ENCODE data around the gene LPAR2.

LPAR2 gene

GRCh38 chr19:19651076-19651475, 23.1 kb upstream of the LPAR2 start:
- Histone ChIP-seq H3K4me3 (ENCODE audit: insufficient read length, low read depth) (no peak overlapping the region), H3K9me3 (ENCODE audit: insufficient read depth, low read length) (no peaks in the 10 kb centered on the region), H3K9ac (ENCODE audit: insufficient read length, low read depth) (no peak overlapping the region), H3K36me3 (ENCODE audit: insufficient read depth, insufficient read length, low read length) (peaks cover 96% of the 10 kb centered on the region), H3K27me3 (ENCODE audit: insufficient read depth, insufficient read length) (no peaks in the 10 kb centered on the region), H3K4me1 (ENCODE audit: insufficient read depth, insufficient read length) (no peaks in the 10 kb centered on the region)
- DNase-seq (ENCODE audit: low read depth, low spot score): no peak
- TF ChIP-seq SUZ12 (IDR thresholded peaks at IDR 0.05; ENCODE audit: extremely low read depth, insufficient read depth, insufficient read length) (no peak), YY1 (IDR thresholded peaks at IDR 0.05; ENCODE audit: insufficient read depth, insufficient read length) (no peak), ZNF274 (IDR thresholded peaks at IDR 0.05; ENCODE audit: low read depth, low read length) (no peak)

GRCh38 chr19:19650331-19650730, 22.3 kb upstream of the LPAR2 start:
- no peak for DNase-seq (ENCODE audit: low read depth, low spot score)
- peaks cover 96% of the 10 kb centered on the region for H3K36me3 ChIP-seq (ENCODE audit: insufficient read depth, insufficient read length, low read length)

GRCh38 chr19:19649580-19649995, 21.6 kb upstream of the LPAR2 start:
- TF ChIP-seq ZNF274 (IDR thresholded peaks at IDR 0.05; ENCODE audit: low read depth, low read length): no peak
- no peak for TF ChIP-seq SUZ12 (IDR thresholded peaks at IDR 0.05; ENCODE audit: extremely low read depth, insufficient read depth, insufficient read length)
- no peak for TF ChIP-seq YY1 (IDR thresholded peaks at IDR 0.05; ENCODE audit: insufficient read depth, insufficient read length)
- Histone ChIP-seq H3K36me3 (ENCODE audit: insufficient read depth, insufficient read length, low read length) (peaks cover 95% of the 10 kb centered on the region), H3K9me3 (ENCODE audit: insufficient read depth, low read length) (no peaks in the 10 kb centered on the region), H3K4me3 (ENCODE audit: insufficient read length, low read depth) (no peak overlapping the region), H3K4me1 (ENCODE audit: insufficient read depth, insufficient read length) (no peaks in the 10 kb centered on the region), H3K9ac (ENCODE audit: insufficient read length, low read depth) (no peak overlapping the region), H3K27me3 (ENCODE audit: insufficient read depth, insufficient read length) (no peaks in the 10 kb centered on the region)
- DNase-seq (ENCODE audit: low read depth, low spot score): no peak

More at GRCh38 chr19:19650331-19650730, 22.3 kb upstream of the LPAR2 start:
- H3K9me3 ChIP-seq (ENCODE audit: insufficient read depth, low read length): no peaks in the 10 kb centered on the region
- no peak for TF ChIP-seq SUZ12 (IDR thresholded peaks at IDR 0.05; ENCODE audit: extremely low read depth, insufficient read depth, insufficient read length)
- TF ChIP-seq ZNF274 (IDR thresholded peaks at IDR 0.05; ENCODE audit: low read depth, low read length): no peak
- TF ChIP-seq YY1 (IDR thresholded peaks at IDR 0.05; ENCODE audit: insufficient read depth, insufficient read length): no peak
- H3K9ac ChIP-seq (ENCODE audit: insufficient read length, low read depth): no peak overlapping the region
- no peaks in the 10 kb centered on the region for H3K4me1 ChIP-seq (ENCODE audit: insufficient read depth, insufficient read length)
- H3K4me3 ChIP-seq (ENCODE audit: insufficient read length, low read depth): no peak overlapping the region
- no peaks in the 10 kb centered on the region for H3K27me3 ChIP-seq (ENCODE audit: insufficient read depth, insufficient read length)

- Histone ChIP-seq H3K9ac (ENCODE audit: insufficient read length, low read depth) (no peak overlapping the region), H3K9me3 (ENCODE audit: insufficient read depth, low read length) (no peaks in the 10 kb centered on the region), H3K4me1 (ENCODE audit: insufficient read depth, insufficient read length) (no peaks in the 10 kb centered on the region), H3K36me3 (ENCODE audit: insufficient read depth, insufficient read length, low read length) (peaks cover 93% of the 10 kb centered on the region), H3K4me3 (ENCODE audit: insufficient read length, low read depth) (no peak overlapping the region), H3K27me3 (ENCODE audit: insufficient read depth, insufficient read length) (no peaks in the 10 kb centered on the region)
- TF ChIP-seq SUZ12 (IDR thresholded peaks at IDR 0.05; ENCODE audit: extremely low read depth, insufficient read depth, insufficient read length): no peak
- no peak for TF ChIP-seq ZNF274 (IDR thresholded peaks at IDR 0.05; ENCODE audit: low read depth, low read length)
- TF ChIP-seq YY1 (IDR thresholded peaks at IDR 0.05; ENCODE audit: insufficient read depth, insufficient read length): no peak
- DNase-seq (ENCODE audit: low read depth, low spot score): no peak
Measured at GRCh38 chr19:19649155-19649554, 21.1 kb upstream of the LPAR2 start.

- no peak for TF ChIP-seq ZNF274 (IDR thresholded peaks at IDR 0.05; ENCODE audit: low read depth, low read length)
- TF ChIP-seq YY1 (IDR thresholded peaks at IDR 0.05; ENCODE audit: insufficient read depth, insufficient read length): no peak
- TF ChIP-seq SUZ12 (IDR thresholded peaks at IDR 0.05; ENCODE audit: extremely low read depth, insufficient read depth, insufficient read length): no peak
- Histone ChIP-seq H3K9ac (ENCODE audit: insufficient read length, low read depth) (no peak overlapping the region), H3K4me1 (ENCODE audit: insufficient read depth, insufficient read length) (no peaks in the 10 kb centered on the region), H3K36me3 (ENCODE audit: insufficient read depth, insufficient read length, low read length) (peaks cover 77% of the 10 kb centered on the region), H3K9me3 (ENCODE audit: insufficient read depth, low read length) (no peaks in the 10 kb centered on the region), H3K4me3 (ENCODE audit: insufficient read length, low read depth) (no peak overlapping the region), H3K27me3 (ENCODE audit: insufficient read depth, insufficient read length) (peaks cover 3% of the 10 kb centered on the region)
- no peak for DNase-seq (ENCODE audit: low read depth, low spot score)
Measured at GRCh38 chr19:19647037-19647835, 19.2 kb upstream of the LPAR2 start.

- Histone ChIP-seq H3K36me3 (ENCODE audit: insufficient read depth, insufficient read length, low read length) (peaks cover 65% of the 10 kb centered on the region), H3K4me3 (ENCODE audit: insufficient read length, low read depth) (no peak overlapping the region), H3K27me3 (ENCODE audit: insufficient read depth, insufficient read length) (peaks cover 3% of the 10 kb centered on the region), H3K4me1 (ENCODE audit: insufficient read depth, insufficient read length) (no peaks in the 10 kb centered on the region), H3K9me3 (ENCODE audit: insufficient read depth, low read length) (no peaks in the 10 kb centered on the region), H3K9ac (ENCODE audit: insufficient read length, low read depth) (no peak overlapping the region)
- no peak for TF ChIP-seq ZNF274 (IDR thresholded peaks at IDR 0.05; ENCODE audit: low read depth, low read length)
- TF ChIP-seq YY1 (IDR thresholded peaks at IDR 0.05; ENCODE audit: insufficient read depth, insufficient read length): no peak
- no peak for TF ChIP-seq SUZ12 (IDR thresholded peaks at IDR 0.05; ENCODE audit: extremely low read depth, insufficient read depth, insufficient read length)
- no peak for DNase-seq (ENCODE audit: low read depth, low spot score)
Measured at GRCh38 chr19:19645233-19645870, 17.3 kb upstream of the LPAR2 start.

GRCh38 chr19:19644054-19644388, 16.0 kb upstream of the LPAR2 start:
- Histone ChIP-seq H3K4me3 (ENCODE audit: insufficient read length, low read depth) (peak overlapping the region; percentile 89), H3K4me1 (ENCODE audit: insufficient read depth, insufficient read length) (no peaks in the 10 kb centered on the region), H3K9ac (ENCODE audit: insufficient read length, low read depth) (no peak overlapping the region), H3K27me3 (ENCODE audit: insufficient read depth, insufficient read length) (peaks cover 3% of the 10 kb centered on the region), H3K9me3 (ENCODE audit: insufficient read depth, low read length) (no peaks in the 10 kb centered on the region), H3K36me3 (ENCODE audit: insufficient read depth, insufficient read length, low read length) (peaks cover 62% of the 10 kb centered on the region)
- DNase-seq (ENCODE audit: low read depth, low spot score): no peak
- TF ChIP-seq YY1 (IDR thresholded peaks at IDR 0.05; ENCODE audit: insufficient read depth, insufficient read length) (no peak), SUZ12 (IDR thresholded peaks at IDR 0.05; ENCODE audit: extremely low read depth, insufficient read depth, insufficient read length) (no peak), ZNF274 (IDR thresholded peaks at IDR 0.05; ENCODE audit: low read depth, low read length) (no peak)
